Middle frontal gyrus (tissue), 1 donor: ENCODE measurements around the gene RAB40C.
A peak's percentile ranks its signal among the peaks of the same experiment; 100 is the strongest.

Experiments used
- DNase-seq: peaks from one replicate; pipeline ENCODE4 v3.0.0-alpha.2; 2015; ENCODE audit warnings: low spot score; ENCODE audit errors: extremely low spot score

Gene RAB40C

DNA sequence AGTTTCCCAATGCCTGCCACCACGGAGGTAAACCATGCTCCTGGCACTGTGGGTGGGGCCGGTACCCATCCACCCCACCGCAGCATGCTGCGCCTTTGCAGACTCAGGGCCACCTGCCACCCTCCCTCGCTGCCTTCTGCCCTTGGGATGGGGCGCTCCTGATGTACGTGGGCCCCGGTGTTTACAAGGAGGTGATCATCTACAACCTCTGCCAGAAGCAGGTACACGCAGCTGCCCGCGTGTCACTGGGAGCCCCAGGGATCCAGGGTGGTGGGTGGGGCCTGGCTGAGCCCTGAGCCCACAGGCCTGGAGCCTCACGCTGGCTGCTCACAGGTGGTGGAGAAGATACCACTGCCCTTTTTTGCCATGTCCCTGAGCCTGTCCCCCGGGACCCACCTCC, 76.7 kb downstream of the RAB40C start:
- DNase-seq = no peak

GRCh38 chr16:667113-667779, 77.4 kb downstream of the RAB40C start:
- DNase-seq = no peak

DNA sequence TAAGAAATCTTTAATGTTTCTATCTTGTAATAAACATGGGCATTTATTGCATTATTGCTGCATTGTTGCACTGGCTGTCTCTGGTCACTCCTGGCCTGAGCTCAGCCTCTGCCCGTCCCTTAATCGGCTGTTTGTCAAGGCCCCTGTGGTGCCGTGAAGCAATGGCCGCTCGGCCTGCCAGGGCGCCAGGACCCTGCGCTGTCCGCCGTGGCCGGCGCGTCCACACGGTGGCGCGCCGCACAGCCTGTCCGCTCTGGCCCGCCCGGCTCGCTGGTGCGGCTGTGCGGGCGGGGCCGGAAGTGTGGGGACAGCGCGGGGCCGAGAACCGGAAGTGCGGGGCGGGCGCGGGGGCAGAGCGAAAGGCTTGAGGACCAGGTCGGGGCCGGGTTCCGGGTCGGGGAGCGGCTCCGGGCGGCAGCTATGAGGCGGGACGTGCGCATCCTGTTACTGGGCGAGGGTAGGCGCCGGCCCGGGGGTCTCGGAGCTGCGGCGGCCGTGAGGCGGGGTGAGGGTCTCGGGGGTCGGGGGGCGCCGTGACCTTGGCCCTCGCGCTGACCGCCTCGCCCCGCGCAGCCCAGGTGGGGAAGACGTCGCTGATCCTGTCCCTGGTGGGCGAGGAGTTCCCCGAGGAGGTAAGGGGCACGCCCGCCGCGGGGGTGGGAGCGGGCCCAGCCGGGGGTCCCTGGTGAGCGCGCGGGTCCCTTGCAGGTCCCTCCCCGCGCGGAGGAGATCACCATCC, 78.1 kb downstream of the RAB40C start, which contains the start of gene RHOT2:
Gene RHOT2 (plus strand): TSS at position 353 of the 739 bp plus-strand sequence. CDS start 68 bp downstream, at position 421.
- DNase-seq = peak; percentile 90

DNA sequence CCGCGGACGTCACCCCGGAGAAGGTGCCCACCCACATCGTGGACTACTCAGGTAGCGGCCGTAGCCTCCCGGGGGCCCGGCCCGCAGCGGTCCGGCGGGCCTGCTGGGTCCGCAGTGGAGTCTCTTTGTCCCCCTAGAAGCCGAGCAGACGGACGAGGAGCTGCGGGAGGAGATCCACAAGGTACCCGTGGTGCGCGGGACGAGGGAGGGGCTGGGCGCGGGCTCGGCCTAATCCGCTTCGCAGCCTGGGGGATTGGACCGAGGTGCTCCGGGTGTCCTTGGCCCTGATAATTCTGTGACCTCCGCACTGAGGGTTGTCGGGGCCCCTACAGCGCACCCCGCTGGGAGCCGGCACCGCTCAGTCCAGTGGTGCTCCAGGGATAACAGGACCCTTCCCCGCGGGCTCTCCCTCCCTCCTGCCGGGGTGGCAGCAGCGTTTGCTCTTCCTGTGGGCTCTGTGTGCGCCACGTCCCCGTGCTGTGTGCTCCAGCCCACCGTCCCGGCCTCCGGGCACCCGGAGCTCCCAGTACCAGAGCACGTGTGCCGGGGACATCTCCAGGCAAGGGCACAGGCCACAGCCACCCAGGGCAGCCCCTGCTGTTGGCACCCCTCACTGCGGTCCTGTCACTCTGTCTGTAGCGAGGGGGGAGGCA, 78.8 kb downstream of the RAB40C start:
- DNase-seq = no peak

GRCh38 chr16:669666-670065, 79.8 kb downstream of the RAB40C start:
- no peak for DNase-seq

GRCh38 chr16:670485-671352, 80.9 kb downstream of the RAB40C start:
- no peak for DNase-seq

- DNase-seq = no peak
Measured at GRCh38 chr16:671353-672131, 81.7 kb downstream of the RAB40C start.

DNA sequence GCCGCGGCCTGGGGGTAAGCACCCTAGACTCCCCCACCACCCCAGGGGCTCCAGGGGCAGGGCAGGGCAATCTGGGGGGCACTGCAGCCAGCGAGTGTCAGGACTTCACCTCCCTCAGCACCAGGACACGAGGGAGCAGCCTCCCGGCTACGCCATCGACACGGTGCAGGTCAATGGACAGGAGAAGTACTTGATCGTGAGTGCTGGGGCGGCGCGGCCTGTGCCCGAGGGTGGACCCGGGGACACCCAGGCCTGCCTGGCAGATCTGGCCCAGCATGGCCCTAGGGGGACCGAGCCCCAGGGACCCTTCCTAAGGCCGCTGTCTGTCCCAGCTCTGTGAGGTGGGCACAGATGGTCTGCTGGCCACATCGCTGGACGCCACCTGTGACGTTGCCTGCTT, 82.5 kb downstream of the RAB40C start:
- DNase-seq = no peak

GRCh38 chr16:672851-673250, 83.0 kb downstream of the RAB40C start:
- DNase-seq = no peak

GRCh38 chr16:673399-673991, 83.6 kb downstream of the RAB40C start:
- DNase-seq = no peak

- no peak for DNase-seq
Measured at GRCh38 chr16:674214-674881, 84.5 kb downstream of the RAB40C start.

DNA sequence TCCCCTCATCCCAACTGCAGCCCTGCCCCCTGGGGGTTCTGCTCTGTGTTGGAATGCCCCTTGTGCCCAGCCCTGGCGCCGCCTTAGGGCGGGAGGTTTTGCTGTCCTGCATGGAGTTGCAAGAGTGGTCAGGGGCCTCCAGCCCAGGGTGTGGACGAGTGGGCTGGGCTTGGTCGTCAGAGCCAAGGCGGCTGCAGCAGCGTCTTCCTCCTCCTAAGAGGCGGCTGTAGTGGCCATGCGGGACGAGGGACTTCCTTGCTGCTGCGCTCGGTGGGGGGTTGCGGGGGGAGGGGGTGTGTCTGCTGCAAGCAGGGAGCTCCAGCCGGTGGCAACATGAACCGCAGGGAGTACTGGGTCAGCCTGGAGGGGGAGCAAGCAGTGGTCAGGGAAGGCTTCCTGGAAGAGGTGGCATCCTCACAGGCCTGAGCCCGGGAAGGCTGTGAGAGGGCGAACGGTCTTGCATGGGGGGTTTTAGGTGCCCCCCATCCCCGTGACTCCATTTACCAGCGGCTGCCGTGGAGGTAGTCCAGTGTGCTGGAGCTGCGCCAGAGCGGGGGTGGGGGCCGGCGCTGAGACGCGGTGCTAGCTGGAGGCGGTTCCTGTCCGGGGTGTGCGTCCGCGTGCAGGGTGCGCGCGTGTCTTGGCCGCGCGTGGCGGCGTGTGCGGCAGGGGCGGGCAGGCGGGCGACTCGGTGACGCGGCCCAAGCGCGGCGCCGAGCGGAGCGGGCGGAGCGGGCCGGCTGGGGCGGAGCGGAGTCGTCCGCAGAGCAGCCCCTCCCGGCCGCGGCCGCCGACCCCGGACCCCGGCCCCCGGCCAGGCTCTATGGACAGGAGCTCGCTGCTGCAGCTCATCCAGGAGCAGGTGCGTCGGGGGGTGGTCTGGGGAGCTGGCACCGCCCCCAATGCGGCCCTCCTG, 85.4 kb downstream of the RAB40C start, which contains the start of gene RHBDL1:
Gene RHBDL1 (plus strand): TSS at position 704 of the 916 bp plus-strand sequence. CDS start 120 bp downstream, at position 824.
- DNase-seq = peak; percentile 44

DNA sequence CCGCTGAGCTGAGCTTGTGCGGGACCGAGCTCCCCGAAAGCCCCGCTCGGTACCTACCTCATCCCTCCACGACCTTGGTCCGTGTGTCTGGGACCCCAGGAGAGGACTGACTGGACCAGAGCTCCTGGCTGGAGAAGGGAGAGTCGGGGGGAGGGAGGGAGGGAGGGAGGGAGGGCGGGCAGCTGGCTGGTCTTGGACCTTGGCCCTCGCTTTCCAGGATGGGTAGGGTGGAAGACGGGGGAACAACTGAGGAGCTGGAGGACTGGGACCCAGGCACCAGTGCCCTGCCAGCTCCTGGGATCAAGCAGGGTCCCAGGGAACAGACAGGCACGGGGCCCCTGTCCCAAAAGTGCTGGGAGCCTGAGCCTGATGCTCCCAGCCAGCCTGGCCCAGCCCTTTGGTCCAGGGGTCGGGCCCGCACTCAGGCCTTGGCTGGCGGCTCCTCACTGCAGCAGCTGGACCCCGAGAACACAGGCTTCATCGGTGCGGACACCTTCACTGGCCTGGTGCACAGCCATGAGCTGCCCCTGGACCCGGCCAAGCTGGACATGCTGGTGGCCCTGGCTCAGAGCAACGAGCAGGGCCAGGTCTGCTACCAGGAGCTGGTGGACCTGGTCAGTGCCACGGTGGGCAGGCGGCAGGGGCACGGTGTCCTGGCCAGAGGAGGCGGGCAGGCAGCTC, 86.2 kb downstream of the RAB40C start:
- DNase-seq = no peak

GRCh38 chr16:676565-676902, 86.7 kb downstream of the RAB40C start:
- DNase-seq = no peak

DNA sequence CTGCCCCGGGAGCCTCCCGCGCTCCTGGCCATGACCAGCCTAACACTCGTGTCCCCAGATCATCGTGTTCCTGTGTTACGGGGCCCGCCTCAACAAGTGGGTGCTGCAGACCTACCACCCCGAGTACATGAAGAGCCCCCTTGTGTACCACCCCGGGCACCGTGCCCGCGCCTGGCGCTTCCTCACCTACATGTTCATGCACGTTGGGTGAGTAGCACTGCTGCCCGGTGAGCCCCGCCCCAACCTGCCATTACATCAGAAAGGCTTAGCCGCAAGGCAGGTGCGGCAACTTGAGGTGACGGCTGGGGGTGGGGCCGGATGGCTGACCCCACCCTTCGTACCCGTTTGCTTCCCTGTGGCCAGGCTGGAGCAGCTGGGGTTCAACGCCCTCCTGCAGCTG, 87.0 kb downstream of the RAB40C start:
- DNase-seq = no peak

DNA sequence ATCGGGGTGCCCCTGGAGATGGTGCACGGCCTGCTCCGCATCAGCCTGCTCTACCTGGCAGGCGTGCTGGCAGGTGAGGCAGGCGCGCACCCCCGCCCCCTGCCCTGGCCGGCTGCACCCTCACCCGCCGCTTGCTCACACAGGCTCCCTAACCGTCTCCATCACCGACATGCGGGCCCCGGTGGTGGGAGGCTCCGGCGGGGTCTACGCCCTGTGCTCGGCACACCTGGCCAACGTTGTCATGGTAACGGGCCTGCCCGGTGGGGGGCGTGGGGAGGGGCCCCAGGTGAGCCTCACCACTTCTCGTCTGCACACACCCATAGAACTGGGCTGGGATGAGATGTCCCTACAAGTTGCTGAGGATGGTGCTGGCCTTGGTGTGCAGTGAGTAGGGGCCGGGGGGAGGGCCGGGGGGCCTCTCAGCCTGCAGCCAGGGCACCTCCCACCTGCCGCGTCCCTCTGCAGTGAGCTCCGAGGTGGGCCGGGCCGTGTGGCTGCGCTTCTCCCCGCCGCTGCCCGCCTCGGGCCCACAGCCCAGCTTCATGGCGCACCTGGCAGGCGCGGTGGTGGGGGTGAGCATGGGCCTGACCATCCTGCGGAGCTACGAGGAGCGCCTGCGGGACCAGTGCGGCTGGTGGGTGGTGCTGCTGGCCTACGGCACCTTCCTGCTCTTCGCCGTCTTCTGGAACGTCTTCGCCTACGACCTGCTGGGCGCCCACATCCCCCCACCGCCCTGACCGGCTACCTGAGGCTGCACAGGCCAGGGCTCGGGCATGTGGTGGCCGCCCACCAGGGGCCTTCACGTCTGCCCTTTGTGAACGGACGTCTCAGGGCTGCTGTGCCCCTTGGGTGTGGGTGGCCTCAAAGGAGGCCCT, 87.7 kb downstream of the RAB40C start:
- no peak for DNase-seq
